HG02981 (cell line): Measurements from ENCODE around the gene A4GALT.
"Not testable (repeated sequence)": the region's sequence is repeated elsewhere in the genome, so short reads cannot be mapped to it uniquely, and the experiment has no call there.

Source experiments
- ATAC-seq: cut with Tn5 transposase; IDR thresholded peaks from one replicate; pipeline ENCODE4 v1.9.1; 2021; ENCODE audit warnings: mild to moderate bottlenecking, moderate library complexity; ENCODE audit not compliant: unreplicated experiment

The A4GALT gene, protein sequence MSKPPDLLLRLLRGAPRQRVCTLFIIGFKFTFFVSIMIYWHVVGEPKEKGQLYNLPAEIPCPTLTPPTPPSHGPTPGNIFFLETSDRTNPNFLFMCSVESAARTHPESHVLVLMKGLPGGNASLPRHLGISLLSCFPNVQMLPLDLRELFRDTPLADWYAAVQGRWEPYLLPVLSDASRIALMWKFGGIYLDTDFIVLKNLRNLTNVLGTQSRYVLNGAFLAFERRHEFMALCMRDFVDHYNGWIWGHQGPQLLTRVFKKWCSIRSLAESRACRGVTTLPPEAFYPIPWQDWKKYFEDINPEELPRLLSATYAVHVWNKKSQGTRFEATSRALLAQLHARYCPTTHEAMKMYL

DNA sequence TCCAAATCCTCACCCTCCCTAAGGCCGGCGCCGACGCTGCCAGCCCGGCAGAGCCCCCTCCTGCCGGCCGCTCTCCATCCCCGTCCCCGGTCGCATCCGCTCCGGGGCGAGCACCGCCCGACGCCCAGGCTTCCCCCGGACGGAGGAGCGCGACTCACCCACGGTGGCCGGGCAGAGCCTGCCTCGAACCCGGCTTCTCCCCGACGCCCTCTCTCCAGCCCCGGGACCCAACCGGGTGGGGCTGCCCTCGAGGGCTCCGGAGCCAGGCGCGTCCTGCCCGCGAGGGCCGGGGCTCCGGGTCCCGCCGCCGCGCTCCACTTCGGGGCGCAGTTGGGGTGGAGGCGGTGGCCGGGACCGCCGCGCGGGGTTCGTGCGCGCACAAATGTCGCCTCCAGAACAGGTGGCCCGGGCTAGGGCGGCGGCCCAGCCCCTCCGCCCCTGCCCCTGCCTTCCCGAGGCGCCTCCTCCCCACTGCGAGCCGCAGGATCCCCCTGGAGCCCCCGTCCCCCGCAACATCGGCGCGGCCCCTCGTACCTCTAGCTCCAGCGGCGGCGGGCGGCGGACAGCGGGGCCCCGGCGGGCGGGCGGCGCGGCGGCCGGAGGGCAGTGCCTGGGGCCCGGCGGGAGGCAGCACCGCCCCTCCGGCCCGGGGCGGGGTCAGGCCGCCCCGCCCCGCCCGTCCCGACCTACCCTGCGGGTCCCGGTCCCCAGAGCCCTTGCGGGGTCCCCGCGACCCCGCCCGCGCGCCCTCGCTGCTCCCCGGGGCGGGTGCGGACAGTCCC, at the start of gene A4GALT:
Gene A4GALT (minus strand): TSS at position 608 of the 782 bp plus-strand sequence. CDS start 26,919 bp downstream, outside the sequence.
- ATAC-seq, result no peak

DNA sequence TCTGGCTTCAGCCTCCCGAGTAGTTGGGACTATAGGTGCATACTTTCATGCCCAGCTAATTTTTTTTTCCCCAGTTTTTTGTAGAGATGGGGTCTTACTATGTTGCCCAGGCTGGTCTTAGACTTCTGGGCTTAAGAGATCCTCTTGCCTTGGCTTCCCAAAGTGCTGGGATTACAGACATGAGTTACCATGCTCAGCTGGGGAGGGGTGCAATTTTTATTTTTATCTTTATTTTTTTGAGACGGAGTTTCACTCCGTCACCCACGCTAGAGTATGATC, 49.7 kb upstream of the A4GALT start:
- ATAC-seq, result no peak

DNA sequence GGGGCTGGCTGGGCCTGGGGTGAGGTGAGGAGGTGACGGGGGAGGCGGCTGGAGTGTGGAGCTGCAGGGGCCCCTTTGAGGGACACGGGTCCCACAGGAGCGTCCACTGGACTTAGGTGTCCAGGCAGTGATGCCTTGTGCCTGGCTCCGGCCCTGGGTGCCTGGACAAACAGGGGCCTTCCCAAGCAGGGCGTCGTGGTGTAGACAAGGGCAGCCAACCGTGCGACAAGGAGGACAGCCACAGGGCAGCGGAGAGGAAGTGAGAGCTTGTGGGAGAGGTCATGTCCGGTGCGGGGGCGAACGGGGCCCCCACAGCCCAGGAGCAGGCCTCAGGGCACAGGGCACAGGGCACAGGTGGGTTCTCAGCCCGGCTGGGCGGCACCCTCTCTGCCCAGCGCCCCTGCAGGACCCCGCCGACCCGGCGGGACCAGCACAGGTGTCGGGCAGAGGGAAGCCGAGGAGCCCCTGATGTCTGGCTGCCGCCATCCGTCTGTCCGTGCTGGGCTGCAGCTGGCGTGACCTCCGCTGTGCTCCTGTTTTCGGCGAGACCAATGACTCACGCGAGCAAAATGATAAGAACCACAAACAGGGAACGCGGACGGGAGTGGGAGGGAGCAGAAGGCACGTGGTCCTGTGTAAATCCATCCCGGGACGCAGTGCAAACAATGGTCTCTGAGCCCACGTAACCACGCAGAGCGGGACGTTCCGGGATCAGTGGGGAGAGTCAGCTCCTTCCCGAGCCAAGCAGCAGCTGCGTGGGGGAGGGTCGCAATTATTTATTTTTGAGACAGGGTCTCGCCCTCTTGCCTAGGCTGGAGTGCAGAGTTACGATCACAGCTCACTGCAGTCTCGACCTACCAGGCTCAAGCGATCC, 49.1 kb upstream of the A4GALT start:
- no peak for ATAC-seq

DNA sequence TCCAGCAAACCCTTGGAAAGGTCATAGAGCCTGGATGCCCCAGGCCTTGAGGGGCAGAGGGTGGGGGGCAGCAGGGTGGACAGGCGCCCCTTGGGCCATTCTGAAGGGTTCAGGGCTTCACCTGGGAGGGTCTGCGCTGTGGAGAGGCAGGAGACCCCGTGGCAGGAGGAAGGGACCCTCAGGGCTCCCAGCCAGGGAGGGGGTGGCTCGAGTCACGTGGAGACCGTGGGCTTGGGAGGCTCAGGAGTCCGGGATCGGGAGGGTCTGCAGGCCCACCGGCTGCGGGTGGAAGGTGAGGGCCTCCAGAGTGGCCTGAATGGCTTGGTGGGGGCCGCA, 48.5 kb upstream of the A4GALT start:
- ATAC-seq, result no peak

DNA sequence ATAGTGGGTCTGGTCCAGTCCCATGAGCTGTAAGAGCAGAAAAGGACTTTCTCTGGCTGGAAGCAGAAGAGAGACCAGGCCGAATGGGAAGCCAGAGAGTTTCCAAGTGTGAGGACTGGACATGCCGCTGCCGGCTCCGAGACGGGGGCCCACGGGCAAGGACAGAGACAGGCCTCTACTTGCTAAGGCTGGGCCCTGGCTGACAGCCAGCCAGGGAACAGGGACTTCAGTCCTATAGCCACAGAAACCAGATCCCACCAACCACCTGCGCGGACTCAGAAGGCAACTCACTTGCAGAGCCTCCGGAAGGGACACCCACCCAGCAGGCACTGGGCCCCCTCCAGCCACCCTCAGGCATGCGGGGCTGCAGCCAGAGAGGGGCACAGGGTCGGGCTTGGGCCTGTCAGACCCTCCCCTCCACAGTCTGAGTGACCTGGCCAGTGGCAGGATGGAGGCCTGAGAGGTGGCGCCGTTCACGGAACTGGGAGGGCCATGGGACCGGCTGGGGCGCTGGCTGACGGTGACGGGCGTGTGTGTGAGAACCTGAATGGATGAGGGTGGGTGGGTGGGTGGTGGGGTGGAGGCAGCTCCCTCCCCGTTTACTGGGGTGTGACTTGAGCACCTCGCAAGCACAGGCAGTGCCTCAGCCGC, 47.8 kb upstream of the A4GALT start:
- no peak for ATAC-seq

DNA sequence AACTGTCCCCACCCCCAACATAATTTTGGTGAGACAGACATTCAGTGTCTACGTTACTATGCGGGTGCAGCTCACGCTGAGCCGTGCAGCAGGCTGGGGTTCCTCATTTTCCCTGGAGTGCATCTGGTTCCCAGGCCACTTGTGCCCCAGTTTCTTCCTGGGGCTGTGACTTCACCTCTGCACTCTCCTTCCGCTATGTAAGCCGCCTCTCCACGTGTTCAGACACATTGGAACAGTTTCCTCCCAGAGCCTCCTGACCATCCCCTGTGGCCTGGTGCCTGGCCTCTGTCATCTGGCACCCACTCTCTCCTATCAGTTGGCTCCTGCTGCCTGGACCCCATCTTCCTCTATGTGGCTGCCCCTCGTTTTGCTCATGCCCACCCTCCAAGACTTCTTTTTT, 46.2 kb upstream of the A4GALT start:
- ATAC-seq, result no peak

DNA sequence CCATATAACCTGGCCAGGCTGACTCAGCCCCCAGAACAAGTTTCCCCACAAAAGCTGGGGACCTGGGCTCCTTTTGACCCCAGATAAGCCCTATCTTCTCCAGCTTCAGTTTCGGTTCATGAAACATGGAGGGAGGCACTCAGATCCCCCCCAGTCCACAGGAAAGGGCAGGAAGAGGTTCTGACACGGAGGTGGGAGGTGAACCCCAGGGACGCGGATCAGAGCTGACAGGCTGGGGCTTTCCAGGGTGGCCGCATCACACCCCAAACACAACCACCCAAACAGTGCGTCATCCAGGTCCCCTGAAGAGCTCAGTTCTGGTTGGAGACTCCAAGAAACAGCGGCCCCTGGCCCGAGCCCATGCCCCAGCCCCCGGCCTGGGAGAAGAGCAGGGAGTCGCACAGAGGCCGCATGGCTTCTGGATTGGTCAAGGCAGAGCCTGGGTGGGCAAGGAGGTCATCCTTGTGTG, 44.3 kb upstream of the A4GALT start:
- ATAC-seq, result no peak

DNA sequence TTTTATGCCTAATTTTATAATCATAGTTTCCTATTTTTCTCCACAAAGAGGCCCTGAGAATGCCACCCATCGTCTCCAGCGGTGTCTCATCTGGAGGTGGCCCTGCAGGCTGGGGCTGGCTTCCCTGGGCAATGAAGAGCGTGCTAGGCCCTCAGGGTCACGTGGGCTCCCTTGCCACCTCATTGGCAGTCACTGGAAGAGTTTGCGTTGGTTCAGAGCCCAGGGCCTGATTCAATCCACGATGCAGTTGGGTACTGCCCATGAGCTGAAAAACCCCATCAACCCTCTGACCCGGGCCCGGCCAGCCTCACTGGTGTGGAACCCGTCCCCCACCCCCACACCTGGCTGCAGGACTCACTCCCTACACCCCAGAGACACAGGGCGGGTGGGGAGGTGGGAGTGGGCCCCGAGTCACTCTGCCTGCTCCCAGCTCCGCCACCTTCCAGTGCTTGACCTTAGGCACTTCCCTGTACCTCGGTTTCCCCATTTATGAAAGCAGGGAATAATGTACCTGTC, 43.4 kb upstream of the A4GALT start:
- no peak for ATAC-seq

DNA sequence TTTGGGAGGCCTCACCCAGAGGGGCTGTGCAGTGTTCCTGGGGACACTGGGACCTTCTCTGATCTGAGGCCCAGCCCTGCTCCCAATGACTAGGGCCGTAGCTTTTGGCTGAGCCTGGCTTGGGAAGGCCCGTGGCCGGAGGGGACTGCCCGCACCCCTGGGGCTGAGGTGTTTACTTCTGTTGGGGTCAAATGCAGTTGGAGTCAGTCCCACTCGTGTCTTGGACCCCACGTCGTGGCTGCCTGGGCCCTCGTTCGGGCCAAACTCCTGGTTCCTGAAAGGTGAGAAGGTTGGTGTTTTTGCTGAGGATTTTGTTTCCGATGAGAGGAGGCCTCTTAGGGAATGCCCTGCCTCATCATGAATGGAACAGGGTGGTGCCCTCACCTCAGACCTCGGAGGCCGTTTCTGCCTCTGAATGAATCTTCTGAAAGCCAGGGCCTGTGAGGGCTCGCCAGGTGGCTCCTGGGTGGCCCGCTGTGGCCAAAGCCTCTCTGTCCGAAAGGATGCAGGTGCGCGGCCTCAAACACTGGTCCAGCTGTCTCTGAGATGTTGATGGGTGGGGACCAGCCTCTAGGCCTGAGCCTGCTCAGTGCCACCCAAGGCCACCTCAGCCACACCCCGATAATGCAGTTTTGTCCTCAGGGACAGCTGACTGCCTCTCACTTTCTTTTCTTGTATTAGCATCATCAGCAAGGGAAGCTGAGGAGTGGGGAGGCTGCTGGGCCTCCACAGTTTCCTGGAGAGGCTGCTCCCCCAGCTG, 40.3 kb upstream of the A4GALT start:
- no peak for ATAC-seq

DNA sequence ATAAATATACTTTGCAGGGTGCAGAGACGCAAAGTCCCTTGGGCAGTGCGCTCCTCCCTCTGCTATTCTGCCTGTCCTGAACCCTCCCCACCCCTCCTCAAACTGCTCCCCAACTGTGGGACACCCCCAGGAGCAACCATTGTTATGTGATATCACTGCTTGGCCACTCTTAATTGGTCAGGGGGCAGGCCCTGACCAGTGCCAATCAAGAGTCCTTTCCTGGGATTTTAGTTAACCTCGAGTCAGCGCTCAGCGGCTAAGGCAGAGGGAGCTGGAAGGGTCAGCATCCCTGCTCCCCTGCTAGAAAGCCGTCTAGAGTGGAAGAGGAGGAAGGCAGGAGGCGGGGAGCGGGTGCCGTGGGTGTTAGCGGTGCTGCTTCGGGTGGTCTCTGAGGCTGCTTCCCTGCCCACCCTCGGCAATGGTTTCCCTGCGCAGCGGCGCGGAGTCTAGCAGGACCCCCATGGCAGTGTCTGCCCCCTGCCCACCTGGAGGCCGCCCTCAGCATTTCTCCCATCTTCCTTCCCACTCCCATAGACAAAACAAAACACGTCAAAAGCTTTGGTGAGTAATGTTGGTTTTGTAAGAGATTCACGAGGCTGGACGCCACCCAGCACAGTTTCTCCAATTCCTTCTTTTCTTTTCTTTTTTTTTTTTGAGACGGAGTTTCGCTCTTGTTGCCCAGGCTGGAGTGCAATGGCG, 38.4 kb upstream of the A4GALT start:
- no peak for ATAC-seq

DNA sequence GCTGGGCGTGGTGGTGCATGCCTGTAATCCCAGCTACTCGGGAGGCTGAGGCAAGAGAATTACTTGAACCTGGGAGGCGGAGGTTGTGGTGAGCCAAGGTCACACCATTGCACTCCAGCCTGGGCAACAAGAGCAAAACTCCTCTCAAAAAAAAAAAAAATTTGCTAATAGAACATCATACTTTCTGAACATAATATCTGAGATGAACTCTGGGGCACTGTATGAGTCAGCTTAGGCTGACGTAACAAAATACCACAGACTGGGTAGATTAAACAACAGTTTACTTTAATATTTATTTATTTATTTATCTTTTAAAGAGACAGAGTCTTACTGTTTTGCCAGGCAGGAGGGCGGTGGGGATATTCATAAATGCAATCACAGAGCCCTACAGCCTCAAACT, 34.9 kb upstream of the A4GALT start:
- not testable (repeated sequence) for ATAC-seq

DNA sequence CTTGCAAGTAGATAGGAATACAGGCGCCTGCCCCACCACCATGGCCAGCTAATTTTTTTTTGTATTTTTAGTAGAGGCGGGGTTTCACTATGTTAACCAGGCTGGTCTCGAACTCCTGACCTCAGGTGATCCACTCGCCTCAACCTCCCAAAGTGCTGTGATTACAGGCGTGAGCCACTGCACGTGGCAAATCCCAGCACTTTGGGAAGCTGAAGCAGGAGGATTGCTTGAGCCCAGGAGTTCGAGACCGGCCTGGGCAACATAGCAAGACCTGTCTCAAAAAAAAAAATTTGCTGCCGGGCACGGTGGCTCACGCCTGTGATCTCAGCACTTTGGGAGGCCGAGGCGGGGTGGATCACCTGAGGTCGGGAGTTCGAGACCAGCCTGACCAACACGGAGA, 34.5 kb upstream of the A4GALT start:
- ATAC-seq, result not testable (repeated sequence)

DNA sequence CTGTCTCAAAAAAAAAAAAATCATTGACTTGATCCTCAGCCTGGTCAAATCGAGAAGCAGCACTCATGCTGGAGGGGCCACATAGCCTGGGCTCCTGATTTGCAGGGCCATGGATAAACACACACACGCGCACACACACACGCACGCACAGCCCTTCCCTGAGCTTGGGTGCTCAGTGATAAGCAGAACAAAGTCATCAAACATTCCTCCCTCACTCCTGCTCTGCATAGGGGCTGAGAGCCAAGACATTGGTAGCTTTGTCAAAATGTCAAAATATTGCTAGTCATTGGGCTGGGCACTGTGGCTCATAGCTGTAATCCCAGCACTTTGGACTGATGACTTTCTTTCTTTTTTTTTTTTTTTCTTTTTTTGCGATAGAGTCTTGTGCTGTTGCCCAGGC, 34.0 kb upstream of the A4GALT start:
- no peak for ATAC-seq

DNA sequence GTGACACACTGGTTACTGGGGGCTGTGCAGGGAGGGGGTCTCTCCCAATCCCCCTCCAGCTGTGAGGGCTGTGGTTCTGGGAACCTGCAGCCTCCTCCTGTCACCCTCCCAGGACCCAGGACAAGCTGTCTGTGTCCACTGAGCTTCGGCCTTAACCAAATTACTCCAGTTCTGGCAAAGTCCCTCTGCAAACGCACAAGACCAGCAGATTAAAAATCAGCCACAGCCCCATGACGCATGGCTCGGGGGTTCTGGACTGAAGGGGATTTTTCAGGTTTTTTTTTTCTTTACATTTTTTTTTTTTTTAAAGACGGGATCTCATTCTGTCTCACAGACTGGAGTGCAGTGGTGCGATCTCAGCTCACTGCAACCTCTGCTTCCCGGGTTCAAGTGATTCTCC, 32.2 kb upstream of the A4GALT start:
- no peak for ATAC-seq

DNA sequence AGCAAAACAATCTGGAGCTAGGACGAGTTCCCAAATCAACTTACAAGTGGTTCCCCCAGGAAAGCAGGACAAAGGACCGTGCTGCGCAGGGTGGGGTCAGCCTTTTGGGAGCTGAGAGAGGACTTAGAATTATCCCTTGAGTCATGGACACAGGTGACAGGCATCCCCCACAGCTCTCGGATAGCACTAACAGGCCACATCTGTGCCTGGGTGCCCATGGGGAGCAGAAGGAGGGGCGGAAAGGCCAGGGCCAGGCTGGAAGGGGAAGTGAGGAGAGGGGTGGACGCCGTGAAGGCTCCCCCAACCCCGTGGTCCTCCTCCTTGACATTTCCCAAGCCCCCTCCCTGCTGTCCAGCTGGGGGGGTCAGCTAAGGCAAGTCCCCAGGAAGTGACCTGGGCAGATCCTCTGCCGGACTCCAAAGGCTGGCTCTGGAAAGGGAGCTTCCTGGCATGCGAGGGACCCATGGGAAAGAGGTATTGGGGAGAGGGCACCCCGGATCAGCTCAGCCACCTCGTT, 31.6 kb upstream of the A4GALT start:
- ATAC-seq, result no peak

DNA sequence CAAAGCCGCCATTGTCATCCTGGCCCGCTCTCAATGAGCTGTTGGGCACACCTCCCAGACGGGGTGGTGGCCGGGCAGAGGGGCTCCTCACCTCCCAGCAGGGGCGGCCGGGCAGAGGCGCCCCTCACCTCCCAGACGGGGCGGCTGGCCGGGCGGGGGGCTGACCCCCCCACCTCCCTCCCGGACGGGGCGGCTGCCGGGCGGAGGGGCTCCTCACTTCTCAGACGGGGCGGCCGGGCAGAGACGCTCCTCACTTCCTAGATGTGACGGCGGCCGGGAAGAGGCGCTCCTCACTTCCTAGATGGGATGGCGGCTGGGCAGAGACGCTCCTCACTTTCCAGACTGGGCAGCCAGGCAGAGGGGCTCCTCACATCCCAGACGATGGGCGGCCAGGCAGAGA, 29.8 kb upstream of the A4GALT start:
- not testable (repeated sequence) for ATAC-seq

DNA sequence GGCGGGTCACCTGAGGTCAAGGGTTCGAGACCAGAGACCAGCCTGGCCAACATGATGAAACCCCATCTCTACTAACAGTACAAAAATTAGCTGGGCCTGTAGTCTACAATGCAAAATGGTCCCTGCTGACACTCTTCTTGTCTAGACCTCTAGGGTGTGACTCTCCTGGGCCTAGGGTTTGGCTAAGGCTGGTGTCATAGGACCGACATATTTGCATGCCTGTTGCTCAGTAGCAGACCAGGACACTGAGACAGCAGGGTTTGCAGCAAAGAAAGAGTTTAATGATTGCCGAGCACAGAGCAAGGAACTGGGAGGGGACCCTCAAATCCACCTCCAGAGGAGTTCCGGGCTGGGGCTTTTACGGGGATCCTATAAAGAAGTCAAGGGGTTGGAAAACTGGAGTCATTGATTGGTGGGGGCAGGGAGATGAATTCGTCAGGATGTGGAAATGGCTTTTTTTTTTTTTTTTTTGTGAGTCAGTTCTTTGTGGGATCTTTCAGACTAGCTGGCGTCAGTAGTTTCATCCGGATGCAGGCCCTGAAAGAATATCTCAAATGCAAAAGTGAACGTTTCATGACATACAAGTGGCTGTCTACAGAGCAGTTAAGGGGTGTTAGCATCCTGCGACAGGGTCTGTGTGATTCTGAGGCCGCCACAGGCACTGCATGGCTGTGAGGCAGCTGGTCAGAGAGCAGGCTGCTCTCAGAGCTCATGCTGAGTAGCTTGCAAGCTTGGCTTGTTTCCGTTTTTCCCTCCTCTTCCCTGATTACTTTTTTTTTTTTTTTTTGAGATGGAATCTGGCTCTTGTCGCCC, 27.2 kb upstream of the A4GALT start:
- no peak for ATAC-seq

DNA sequence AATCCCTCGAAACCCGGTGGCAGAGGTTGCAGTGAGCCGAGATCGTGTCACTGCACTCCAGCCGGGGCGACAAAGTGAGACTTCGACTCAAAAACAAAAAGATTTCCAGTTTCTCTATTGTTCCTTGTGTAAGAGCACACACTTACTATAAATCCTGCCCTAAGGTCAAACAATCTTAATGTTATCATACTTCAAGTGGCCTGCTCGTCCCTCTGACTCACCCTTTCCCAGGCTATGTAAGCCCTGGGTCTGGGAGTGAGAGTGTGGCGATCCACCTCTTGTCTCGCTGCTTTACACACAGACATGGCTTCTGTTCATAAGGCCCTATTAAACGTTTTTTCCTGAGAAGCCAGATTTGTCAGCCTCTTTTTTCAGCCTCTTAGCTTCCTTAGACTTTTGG, 24.4 kb upstream of the A4GALT start:
- ATAC-seq, result no peak
